AG10803 (cell line): Measurements from ENCODE around the gene PLP1.
"Not testable (repeated sequence)": the region's sequence is repeated elsewhere in the genome, so short reads cannot be mapped to it uniquely, and the experiment has no call there.

Experiments
- DNase-seq: peaks from one replicate; pipeline ENCODE4 v3.0.0; 2010; ENCODE audit warnings: low read depth
- H3K4me3 ChIP-seq: 2 replicates; pipeline ENCODE4 v1.5.1; 2011; ENCODE audit warnings: mild to moderate bottlenecking, low read length, control low read depth
- CTCF ChIP-seq: conservative IDR thresholded peaks from 2 replicates; pipeline ENCODE4 v1.5.1; 2011; ENCODE audit warnings: mild to moderate bottlenecking, low read length, control low read depth, inconsistent platforms

The PLP1 gene

GRCh38 chrX:103756736-103757135 lies 19.9 kb upstream of the PLP1 start:
- no peak for DNase-seq
- no peak for TF ChIP-seq CTCF
- no peak overlapping the region for H3K4me3 ChIP-seq

GRCh38 chrX:103758555-103758954 lies 18.1 kb upstream of the PLP1 start:
- no peak for DNase-seq
- no peak overlapping the region for H3K4me3 ChIP-seq
- no peak for TF ChIP-seq CTCF

- H3K4me3 ChIP-seq, DNase-seq: not testable (repeated sequence)
Measured at GRCh38 chrX:103763541-103763940, 13.1 kb upstream of the PLP1 start.

- H3K4me3 ChIP-seq, DNase-seq: not testable (repeated sequence)
Measured at GRCh38 chrX:103766813-103767555, 9.7 kb upstream of the PLP1 start.

- TF ChIP-seq CTCF: no peak
- no peak for DNase-seq
- no peak overlapping the region for H3K4me3 ChIP-seq
Measured at GRCh38 chrX:103773445-103773844, 3.2 kb upstream of the PLP1 start.

- DNase-seq: peak; percentile 52
- peak; percentile 53 for TF ChIP-seq CTCF
- H3K4me3 ChIP-seq: no peak overlapping the region
Measured at GRCh38 chrX:103774070-103774642, 2.5 kb upstream of the PLP1 start.

- no peak overlapping the region for H3K4me3 ChIP-seq
- TF ChIP-seq CTCF: no peak
- no peak for DNase-seq
Measured at GRCh38 chrX:103779141-103779789, 2.6 kb downstream of the PLP1 start.

- H3K4me3 ChIP-seq: no peak overlapping the region
- no peak for TF ChIP-seq CTCF
- no peak for DNase-seq
Measured at GRCh38 chrX:103780336-103781061, 3.9 kb downstream of the PLP1 start.
